NT2/D1 (cell line): ENCODE data around the gene AEBP2.

ENCODE experiments used
- YY1 ChIP-seq: IDR thresholded peaks from 2 replicates; pipeline ENCODE4 v1.6.1; 2011; ENCODE audit not compliant: insufficient read length, insufficient read depth
- ZNF274 ChIP-seq: IDR thresholded peaks from 2 replicates; pipeline ENCODE4 v1.6.1; 2011; ENCODE audit warnings: mild to moderate bottlenecking, low read depth, low read length

GRCh38 chr12:19491863-19492262 is 52.6 kb downstream of the AEBP2 start:
- TF ChIP-seq YY1 (no peak), ZNF274 (no peak)
